PFSK-1 (cell line): ENCODE measurements around the gene RAB30.

Source experiments
- FOXP2 ChIP-seq: optimal IDR thresholded peaks from 2 replicates; pipeline ENCODE3; 2011; ENCODE audit warnings: borderline replicate concordance, control low read depth, inconsistent platforms; ENCODE audit not compliant: insufficient read depth; ENCODE audit errors: extremely low read length, extremely low read depth
- POLR2AphosphoS5 ChIP-seq: IDR thresholded peaks from 2 replicates; pipeline ENCODE4 v1.6.1; 2012; ENCODE audit warnings: low read depth, mild to moderate bottlenecking, control low read depth, low read length, moderate library complexity
- REST ChIP-seq, 2 experiments: IDR thresholded peaks; 2 replicates each; pipeline versions ENCODE4 v1.6.1 to v1.8.0; 2011 to 2012; ENCODE audit warnings: low read depth in 2 of 2, low read length in 2 of 2, control low read depth in 1 of 2, inconsistent platforms in 1 of 2, mild to moderate bottlenecking in 1 of 2, moderate library complexity in 1 of 2; ENCODE audit not compliant: insufficient read depth in 1 of 2
- SIN3A ChIP-seq: IDR thresholded peaks from 2 replicates; pipeline ENCODE4 v1.6.1; 2012; ENCODE audit warnings: mild to moderate bottlenecking, low read length, moderate library complexity, borderline replicate concordance; ENCODE audit not compliant: insufficient read depth
- TAF1 ChIP-seq: IDR thresholded peaks from 2 replicates; pipeline ENCODE4 v1.6.1; 2012; ENCODE audit warnings: low read length, control low read depth, borderline replicate concordance; ENCODE audit not compliant: insufficient read depth

RAB30 gene

GRCh38 chr11:83033371-83033770, 38.3 kb downstream of the RAB30 start:
- TF ChIP-seq TAF1: no peak

- TF ChIP-seq POLR2AphosphoS5: no peak
- no peak for TF ChIP-seq TAF1
These were observed 40.6 kb downstream of the RAB30 start for GRCh38 chr11:83031127-83031526.

- TF ChIP-seq SIN3A (no peak), FOXP2 (no peak), TAF1 (no peak), POLR2AphosphoS5 (no peak), REST (IDR thresholded peaks at IDR 0.05; ENCODE audit: insufficient read depth in 1 of 2, low read depth in 2 of 2, low read length in 2 of 2) (no peak)
These were observed 43.9 kb downstream of the RAB30 start for GRCh38 chr11:83027794-83028193.

- TF ChIP-seq TAF1 (no peak), REST (IDR thresholded peaks at IDR 0.05; ENCODE audit: insufficient read depth in 1 of 2, low read depth in 2 of 2, low read length in 2 of 2) (no peak), POLR2AphosphoS5 (no peak), SIN3A (no peak), FOXP2 (no peak)
These were observed 44.4 kb downstream of the RAB30 start for GRCh38 chr11:83027289-83027688.

GRCh38 chr11:83026229-83026628, 45.5 kb downstream of the RAB30 start:
- TF ChIP-seq POLR2AphosphoS5 (no peak), TAF1 (no peak), FOXP2 (no peak), SIN3A (no peak), REST (IDR thresholded peaks at IDR 0.05; ENCODE audit: insufficient read depth in 1 of 2, low read depth in 2 of 2, low read length in 2 of 2) (no peak)

- no peak for TF ChIP-seq REST (IDR thresholded peaks at IDR 0.05; ENCODE audit: insufficient read depth in 1 of 2, low read depth in 2 of 2, low read length in 2 of 2)
These were observed 46.4 kb downstream of the RAB30 start for GRCh38 chr11:83025267-83025704.
